SK-N-SH (cell line): ENCODE measurements around the gene KIT. TPM values are rescaled to one million over a fixed set of nuclear protein-coding genes. Genes with fewer than 3 reads are reported as not detected.

Experiments
- CTCF ChIA-PET: fragments of 300-600, 350-600 bp; formaldehyde crosslinking; extraction: SDS; loops from one replicate; lab custom pipeline; 2021; lab: Yijun Ruan, JAX
- POLR2A ChIA-PET: fragments of 350-600 bp; sonication (Branson Sonifier 250); formaldehyde crosslinking; extraction: SDS; loops from one replicate; lab custom pipeline; 2020; ENCODE audit warnings: antibody characterized with exemption, inconsistent platforms; lab: Yijun Ruan, JAX
- DNase-seq: peaks from one replicate; pipeline ENCODE4 v3.0.0; 2012
- H2AFZ ChIP-seq: fragments of 200-600 bp; sonication (generic); 2 replicates; pipeline ENCODE4 v1.8.1; 2016; ENCODE audit warnings: antibody characterized with exemption, mild to moderate bottlenecking, low read depth
- H3F3A ChIP-seq: fragments of 200-600 bp; sonication (generic); replicated peaks from 2 replicates; pipeline ENCODE3; 2016; ENCODE audit warnings: antibody characterized with exemption, mild to moderate bottlenecking; ENCODE audit not compliant: insufficient read depth
- H3K27ac ChIP-seq, 2 experiments: fragments of 200-500 bp in 1 of 2; fragments of 200-600 bp in 1 of 2; sonication (Bioruptor generic) in 1 of 2; sonication (generic), shearing (Covaris generic) in 1 of 2; 2 replicates each; pipeline versions ENCODE4 v1.5.1 to v1.6.1; 2014 to 2016; ENCODE audit warnings: low read depth in 2 of 2, inconsistent platforms in 1 of 2, low read length in 1 of 2, mild to moderate bottlenecking in 1 of 2, mixed read lengths in 1 of 2
- H3K27me3 ChIP-seq: fragments of 200-600 bp; sonication (generic), shearing (Covaris generic); 2 replicates; pipeline ENCODE4 v1.6.1; 2016; ENCODE audit warnings: mixed run types; ENCODE audit not compliant: insufficient read depth
- H3K36me3 ChIP-seq, 2 experiments: fragments of 200-500 bp in 1 of 2; fragments of 200-600 bp in 1 of 2; sonication (Bioruptor generic) in 1 of 2; sonication (generic) in 1 of 2; replicated peaks in 1 of 2; 2 replicates each; pipeline versions ENCODE3 to v1.5.1; 2014 to 2016; ENCODE audit warnings: low read length in 1 of 2, mild to moderate bottlenecking in 1 of 2; ENCODE audit not compliant: insufficient read depth in 2 of 2, control insufficient read depth in 1 of 2
- H3K4me1 ChIP-seq, 2 experiments: fragments of 200-500 bp in 1 of 2; fragments of 200-600 bp in 1 of 2; sonication (Bioruptor generic) in 1 of 2; sonication (generic), shearing (Covaris generic) in 1 of 2; 2 replicates each; pipeline versions ENCODE4 v1.5.1 to v1.6.1; 2014 to 2016; ENCODE audit warnings: low read depth in 1 of 2, low read length in 1 of 2, mixed run types in 1 of 2; ENCODE audit not compliant: insufficient read depth in 2 of 2, control insufficient read depth in 1 of 2
- H3K4me2 ChIP-seq: fragments of 200-600 bp; sonication (generic), shearing (Covaris generic); 2 replicates; pipeline ENCODE4 v1.6.1; 2017; ENCODE audit warnings: mixed run types
- H3K4me3 ChIP-seq, 2 experiments: fragments of 200-500 bp in 1 of 2; fragments of 200-600 bp in 1 of 2; sonication (Bioruptor generic) in 1 of 2; sonication (generic), shearing (Covaris generic) in 1 of 2; 2 replicates each; pipeline versions ENCODE4 v1.5.1 to v1.8.1; 2014 to 2016; ENCODE audit warnings: low read depth in 2 of 2, inconsistent platforms in 1 of 2, low read length in 1 of 2, mild to moderate bottlenecking in 1 of 2, mixed read lengths in 1 of 2, moderate library complexity in 1 of 2
- H3K79me2 ChIP-seq: fragments of 200-600 bp; sonication (generic); 2 replicates; pipeline ENCODE4 v1.8.1; 2017; ENCODE audit warnings: mild to moderate bottlenecking; ENCODE audit not compliant: insufficient read depth
- H3K9ac ChIP-seq: fragments of 200-600 bp; sonication (generic); 2 replicates; pipeline ENCODE4 v1.6.1; 2017; ENCODE audit warnings: mixed run types
- H3K9me2 ChIP-seq: fragments of 200-600 bp; sonication (generic); 2 replicates; pipeline ENCODE4 v1.6.1; 2017; ENCODE audit warnings: mixed run types
- H3K9me3 ChIP-seq: fragments of 200-600 bp; sonication (generic); 2 replicates; pipeline ENCODE4 v1.6.1; 2017; ENCODE audit warnings: mixed run types, mild to moderate bottlenecking, moderate library complexity
- H4K20me1 ChIP-seq: fragments of 200-600 bp; sonication (generic); 2 replicates; pipeline ENCODE4 v1.6.1; 2017; ENCODE audit warnings: mild to moderate bottlenecking, mixed run types; ENCODE audit not compliant: insufficient read depth
- ELF1 ChIP-seq: IDR thresholded peaks from 2 replicates; pipeline ENCODE4 v1.4.0; 2012
- FOSL2 ChIP-seq: IDR thresholded peaks from 2 replicates; pipeline ENCODE4 v1.4.0; 2012; ENCODE audit warnings: low read depth, mild to moderate bottlenecking, moderate library complexity, borderline replicate concordance
- GATA2 ChIP-seq: sonication (generic); formaldehyde crosslinking; IDR thresholded peaks from 2 replicates; pipeline ENCODE4 v1.5.0; 2020; ENCODE audit warnings: mild to moderate bottlenecking, missing genetic modification reagents
- JUND ChIP-seq: IDR thresholded peaks from 2 replicates; pipeline ENCODE4 v1.4.0; 2012
- MEF2A ChIP-seq: IDR thresholded peaks from 2 replicates; pipeline ENCODE4 v1.4.0; 2012; ENCODE audit warnings: low read depth, borderline replicate concordance
- NRF1 ChIP-seq: IDR thresholded peaks from 2 replicates; pipeline ENCODE4 v1.6.1; 2012; ENCODE audit warnings: low read depth, mild to moderate bottlenecking, low read length
- POLR2AphosphoS5 ChIP-seq: IDR thresholded peaks from 2 replicates; pipeline ENCODE4 v1.6.1; 2012; ENCODE audit warnings: low read depth, low read length
- RAD21 ChIP-seq: IDR thresholded peaks from 2 replicates; pipeline ENCODE4 v1.6.1; 2012; ENCODE audit warnings: mild to moderate bottlenecking, low read length
- RCOR1 ChIP-seq: fragments of 150-350 bp; IDR thresholded peaks from 2 replicates; pipeline ENCODE4 v1.6.1; 2017; ENCODE audit warnings: antibody characterized with exemption, low read length
- RFX5 ChIP-seq: IDR thresholded peaks from 2 replicates; pipeline ENCODE4 v1.6.1; 2012; ENCODE audit warnings: mild to moderate bottlenecking, improper control_type of control experiment, low read length
- SIN3A ChIP-seq: IDR thresholded peaks from 2 replicates; pipeline ENCODE4 v1.6.1; 2012; ENCODE audit warnings: low read depth, mild to moderate bottlenecking, low read length, moderate library complexity, borderline replicate concordance
- TAF1 ChIP-seq: IDR thresholded peaks from 2 replicates; pipeline ENCODE4 v1.6.1; 2012; ENCODE audit warnings: low read depth, mild to moderate bottlenecking, low read length, moderate library complexity, borderline replicate concordance
- TCF12 ChIP-seq: IDR thresholded peaks from 2 replicates; pipeline ENCODE4 v1.4.0; 2012
- TEAD4 ChIP-seq: IDR thresholded peaks from 2 replicates; pipeline ENCODE4 v1.4.0; 2012; ENCODE audit warnings: mild to moderate bottlenecking, borderline replicate concordance; ENCODE audit not compliant: insufficient read depth
- WGBS: methylation state at CpG from one replicate; pipeline ENCODE4 v1.1.6; 2017; ENCODE audit warnings: low lambda C conversion rate; 5-methylcytosine and 5-hydroxymethylcytosine counted together
- polyA plus RNA-seq, 3 experiments: library from polyadenylated mRNA; depleted of rRNA; stranded (reverse); fragments of >200 nt; gene quantifications; 2 replicates each; pipeline ENCODE4 v1.2.3, GENCODE V29; 2012
- TF ChIP-seq, protein P1 (sequence below): IDR thresholded peaks from 2 replicates; pipeline ENCODE4 v1.4.0; 2012; ENCODE audit warnings: low read depth, borderline replicate concordance
- TF ChIP-seq, protein P2 (sequence below): IDR thresholded peaks from 2 replicates; pipeline ENCODE4 v1.6.1; 2012; ENCODE audit warnings: mild to moderate bottlenecking, low read depth, low read length, moderate library complexity
- TF ChIP-seq, protein P3 (sequence below): IDR thresholded peaks from 2 replicates; pipeline ENCODE4 v1.4.0; 2012; ENCODE audit warnings: low read depth, borderline replicate concordance

The KIT gene
- polyA plus RNA-seq, 1 of the 3 experiments (the other 2 are of a cell fraction), result 0.79 TPM

DNA sequence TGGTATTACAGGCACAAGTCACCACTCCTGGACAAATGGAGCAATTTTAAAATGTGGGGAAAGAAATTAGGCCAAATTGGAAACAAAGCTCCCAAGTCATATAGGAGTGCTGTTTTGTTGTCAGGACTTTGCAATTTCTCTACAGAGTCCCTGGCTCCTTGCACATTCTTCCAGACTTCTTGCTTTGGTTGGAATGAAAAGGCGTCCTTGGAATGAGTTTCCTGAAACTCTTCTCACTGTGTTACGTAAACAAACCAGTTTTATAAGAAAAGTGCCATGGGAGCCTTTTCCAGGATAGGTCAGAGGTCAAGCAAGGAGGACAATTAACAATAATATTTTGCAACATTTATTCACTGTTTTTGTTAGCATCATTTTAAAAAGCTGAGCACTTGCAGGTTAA, 32.4 kb upstream of the KIT start:
- no peak overlapping the region for H2AFZ ChIP-seq
- H3K4me2 ChIP-seq, result no peak overlapping the region
- H3K4me3 ChIP-seq, result no peak overlapping the region
- POLR2A ChIA-PET, result no interaction called here
- DNase-seq, result no peak
- H3K9me2 ChIP-seq, result no peaks in the 10 kb centered on the region
- no peak overlapping the region for H3K9ac ChIP-seq
- no peaks in the 10 kb centered on the region for H3K79me2 ChIP-seq
- H3F3A ChIP-seq, result no peaks in the 10 kb centered on the region
- TF ChIP-seq POLR2AphosphoS5, result no peak
- no peak for TF ChIP-seq GATA2 (CRISPR knock-in tag)
- no peak for TF ChIP-seq TCF12
- no peak for TF ChIP-seq MEF2A
- TF ChIP-seq, protein P1, sequence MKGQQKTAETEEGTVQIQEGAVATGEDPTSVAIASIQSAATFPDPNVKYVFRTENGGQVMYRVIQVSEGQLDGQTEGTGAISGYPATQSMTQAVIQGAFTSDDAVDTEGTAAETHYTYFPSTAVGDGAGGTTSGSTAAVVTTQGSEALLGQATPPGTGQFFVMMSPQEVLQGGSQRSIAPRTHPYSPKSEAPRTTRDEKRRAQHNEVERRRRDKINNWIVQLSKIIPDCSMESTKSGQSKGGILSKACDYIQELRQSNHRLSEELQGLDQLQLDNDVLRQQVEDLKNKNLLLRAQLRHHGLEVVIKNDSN, result no peak
- no peak for TF ChIP-seq RFX5
- TF ChIP-seq, all 33 proteins: peak for 0
- H3K9me3 ChIP-seq, result no peaks in the 10 kb centered on the region
- 28% methylated on average over 2 of the region's 2 CpGs for WGBS
- H3K4me1 ChIP-seq, result no peaks in the 10 kb centered on the region
- H4K20me1 ChIP-seq, result no peaks in the 10 kb centered on the region
- CTCF ChIA-PET, result no interaction called here
- H3K27ac ChIP-seq, result no peak overlapping the region
- no peaks in the 10 kb centered on the region for H3K36me3 ChIP-seq
- H3K27me3 ChIP-seq, result peaks cover 11% of the 10 kb centered on the region; the same call in 1 of the 2 replicates

DNA sequence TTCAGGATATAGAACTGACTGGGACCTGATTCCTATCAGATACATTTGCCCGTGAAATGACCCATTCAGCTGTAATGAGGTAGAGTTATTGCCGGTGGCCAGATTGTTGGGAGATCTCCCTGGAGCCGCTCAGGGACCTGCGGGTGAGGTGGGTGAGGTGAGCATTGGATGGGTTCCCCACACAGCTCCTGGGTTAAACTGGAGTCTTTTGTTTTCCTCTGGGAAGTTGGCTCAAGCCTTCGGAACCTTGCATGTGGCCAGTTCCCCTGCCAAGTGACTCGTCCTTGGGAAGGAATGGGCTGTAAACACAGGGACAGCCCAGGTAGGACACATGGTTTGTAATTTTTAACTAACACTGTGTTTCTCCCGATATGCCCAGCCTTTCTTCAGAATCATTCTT, 31.6 kb upstream of the KIT start:
- POLR2A ChIA-PET, result no interaction called here
- 35% methylated on average over 5 of the region's 7 CpGs for WGBS
- CTCF ChIA-PET, result no interaction called here

More for the DNA sequence above, 31.6 kb upstream of the KIT start:
- H2AFZ ChIP-seq, result no peak overlapping the region
- no peaks in the 10 kb centered on the region for H3K36me3 ChIP-seq
- no peak overlapping the region for H3K4me2 ChIP-seq
- no peaks in the 10 kb centered on the region for H3F3A ChIP-seq
- DNase-seq, result no peak
- no peak overlapping the region for H3K9ac ChIP-seq
- no peaks in the 10 kb centered on the region for H4K20me1 ChIP-seq
- H3K79me2 ChIP-seq, result no peaks in the 10 kb centered on the region
- H3K4me3 ChIP-seq, result no peak overlapping the region
- H3K4me1 ChIP-seq, result no peaks in the 10 kb centered on the region
- no peaks in the 10 kb centered on the region for H3K9me3 ChIP-seq
- H3K27me3 ChIP-seq, result peaks cover 11% of the 10 kb centered on the region; the same call in 1 of the 2 replicates
- H3K9me2 ChIP-seq, result no peaks in the 10 kb centered on the region
- no peak overlapping the region for H3K27ac ChIP-seq
- TF ChIP-seq GATA2 (CRISPR knock-in tag) (no peak), SIN3A (no peak), FOSL2 (no peak), RCOR1 (no peak), JUND (no peak), TEAD4 (no peak), POLR2AphosphoS5 (no peak), MEF2A (no peak), RAD21 (no peak), TAF1 (no peak), ELF1 (no peak), NRF1 (no peak)
- TF ChIP-seq, protein P2, sequence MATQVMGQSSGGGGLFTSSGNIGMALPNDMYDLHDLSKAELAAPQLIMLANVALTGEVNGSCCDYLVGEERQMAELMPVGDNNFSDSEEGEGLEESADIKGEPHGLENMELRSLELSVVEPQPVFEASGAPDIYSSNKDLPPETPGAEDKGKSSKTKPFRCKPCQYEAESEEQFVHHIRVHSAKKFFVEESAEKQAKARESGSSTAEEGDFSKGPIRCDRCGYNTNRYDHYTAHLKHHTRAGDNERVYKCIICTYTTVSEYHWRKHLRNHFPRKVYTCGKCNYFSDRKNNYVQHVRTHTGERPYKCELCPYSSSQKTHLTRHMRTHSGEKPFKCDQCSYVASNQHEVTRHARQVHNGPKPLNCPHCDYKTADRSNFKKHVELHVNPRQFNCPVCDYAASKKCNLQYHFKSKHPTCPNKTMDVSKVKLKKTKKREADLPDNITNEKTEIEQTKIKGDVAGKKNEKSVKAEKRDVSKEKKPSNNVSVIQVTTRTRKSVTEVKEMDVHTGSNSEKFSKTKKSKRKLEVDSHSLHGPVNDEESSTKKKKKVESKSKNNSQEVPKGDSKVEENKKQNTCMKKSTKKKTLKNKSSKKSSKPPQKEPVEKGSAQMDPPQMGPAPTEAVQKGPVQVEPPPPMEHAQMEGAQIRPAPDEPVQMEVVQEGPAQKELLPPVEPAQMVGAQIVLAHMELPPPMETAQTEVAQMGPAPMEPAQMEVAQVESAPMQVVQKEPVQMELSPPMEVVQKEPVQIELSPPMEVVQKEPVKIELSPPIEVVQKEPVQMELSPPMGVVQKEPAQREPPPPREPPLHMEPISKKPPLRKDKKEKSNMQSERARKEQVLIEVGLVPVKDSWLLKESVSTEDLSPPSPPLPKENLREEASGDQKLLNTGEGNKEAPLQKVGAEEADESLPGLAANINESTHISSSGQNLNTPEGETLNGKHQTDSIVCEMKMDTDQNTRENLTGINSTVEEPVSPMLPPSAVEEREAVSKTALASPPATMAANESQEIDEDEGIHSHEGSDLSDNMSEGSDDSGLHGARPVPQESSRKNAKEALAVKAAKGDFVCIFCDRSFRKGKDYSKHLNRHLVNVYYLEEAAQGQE, result no peak
- TF ChIP-seq, protein P1, result no peak
- TF ChIP-seq, protein P3, sequence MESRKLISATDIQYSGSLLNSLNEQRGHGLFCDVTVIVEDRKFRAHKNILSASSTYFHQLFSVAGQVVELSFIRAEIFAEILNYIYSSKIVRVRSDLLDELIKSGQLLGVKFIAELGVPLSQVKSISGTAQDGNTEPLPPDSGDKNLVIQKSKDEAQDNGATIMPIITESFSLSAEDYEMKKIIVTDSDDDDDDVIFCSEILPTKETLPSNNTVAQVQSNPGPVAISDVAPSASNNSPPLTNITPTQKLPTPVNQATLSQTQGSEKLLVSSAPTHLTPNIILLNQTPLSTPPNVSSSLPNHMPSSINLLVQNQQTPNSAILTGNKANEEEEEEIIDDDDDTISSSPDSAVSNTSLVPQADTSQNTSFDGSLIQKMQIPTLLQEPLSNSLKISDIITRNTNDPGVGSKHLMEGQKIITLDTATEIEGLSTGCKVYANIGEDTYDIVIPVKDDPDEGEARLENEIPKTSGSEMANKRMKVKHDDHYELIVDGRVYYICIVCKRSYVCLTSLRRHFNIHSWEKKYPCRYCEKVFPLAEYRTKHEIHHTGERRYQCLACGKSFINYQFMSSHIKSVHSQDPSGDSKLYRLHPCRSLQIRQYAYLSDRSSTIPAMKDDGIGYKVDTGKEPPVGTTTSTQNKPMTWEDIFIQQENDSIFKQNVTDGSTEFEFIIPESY, result no peak
